Hippocampal formation (tissue), 2 donors: ENCODE data around the gene AUTS2.

Experiments
- DNase-seq, 2 donors: peaks; one replicate each; lab custom pipeline; 2025; lab: John Stamatoyannopoulos, UW

AUTS2 gene

GRCh38 chr7:70460562-70460961, 862.3 kb downstream of the AUTS2 start:
- no peak for DNase-seq

- DNase-seq: no peak
Measured at GRCh38 chr7:70463352-70463938, 865.2 kb downstream of the AUTS2 start.

GRCh38 chr7:70466725-70467364, 868.6 kb downstream of the AUTS2 start:
- no peak for DNase-seq

- no peak for DNase-seq
Measured at GRCh38 chr7:70470746-70471145, 872.5 kb downstream of the AUTS2 start.

- DNase-seq: no peak
Measured at GRCh38 chr7:70472601-70473237, 874.4 kb downstream of the AUTS2 start.

- DNase-seq: no peak
Measured at GRCh38 chr7:70474639-70475234, 876.5 kb downstream of the AUTS2 start.

DNA sequence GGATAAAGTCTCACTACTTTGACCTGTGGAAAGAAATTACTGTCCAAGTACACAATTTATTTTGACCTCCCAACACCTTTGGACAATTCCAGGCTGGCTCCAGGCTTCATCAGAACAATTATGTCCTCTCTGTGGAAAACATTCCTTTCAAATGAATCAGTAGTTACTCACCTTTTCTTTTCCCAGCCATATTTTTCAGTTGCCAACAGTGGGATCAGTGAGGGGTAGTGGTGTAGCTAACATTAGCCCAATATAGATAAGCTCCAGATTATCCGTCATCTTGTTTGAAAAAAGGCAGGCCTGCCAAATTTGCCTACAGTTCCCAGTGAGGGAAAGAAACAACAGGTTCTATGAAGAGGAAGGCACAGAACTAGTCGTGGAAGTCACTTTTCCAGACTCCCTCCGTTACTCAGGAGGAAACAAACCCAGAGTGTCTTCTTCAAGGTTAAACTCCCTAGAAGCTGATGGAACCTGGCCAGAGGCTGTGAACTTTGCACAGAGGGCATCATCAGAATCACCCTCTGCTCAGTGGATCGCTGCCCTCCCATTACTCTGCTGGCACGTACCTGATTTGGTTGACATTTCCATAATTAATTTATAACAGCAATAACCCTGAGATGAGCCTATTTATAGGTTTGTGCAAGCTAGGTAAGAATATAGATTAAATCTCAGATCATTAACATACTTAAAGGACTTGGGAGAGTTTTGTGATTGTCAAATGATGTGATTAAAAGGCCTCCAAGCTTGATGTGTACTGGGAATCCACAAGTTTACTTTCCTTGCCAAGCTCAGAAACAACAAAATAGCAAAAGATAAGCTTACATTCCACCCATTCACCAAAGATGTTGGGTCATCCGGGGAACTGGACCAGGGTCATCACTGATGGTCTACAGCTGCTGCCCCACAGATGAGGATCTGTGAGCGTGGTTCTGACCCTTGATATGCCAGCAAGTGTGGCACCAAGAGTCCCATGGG, 879.0 kb downstream of the AUTS2 start:
- DNase-seq: no peak

DNA sequence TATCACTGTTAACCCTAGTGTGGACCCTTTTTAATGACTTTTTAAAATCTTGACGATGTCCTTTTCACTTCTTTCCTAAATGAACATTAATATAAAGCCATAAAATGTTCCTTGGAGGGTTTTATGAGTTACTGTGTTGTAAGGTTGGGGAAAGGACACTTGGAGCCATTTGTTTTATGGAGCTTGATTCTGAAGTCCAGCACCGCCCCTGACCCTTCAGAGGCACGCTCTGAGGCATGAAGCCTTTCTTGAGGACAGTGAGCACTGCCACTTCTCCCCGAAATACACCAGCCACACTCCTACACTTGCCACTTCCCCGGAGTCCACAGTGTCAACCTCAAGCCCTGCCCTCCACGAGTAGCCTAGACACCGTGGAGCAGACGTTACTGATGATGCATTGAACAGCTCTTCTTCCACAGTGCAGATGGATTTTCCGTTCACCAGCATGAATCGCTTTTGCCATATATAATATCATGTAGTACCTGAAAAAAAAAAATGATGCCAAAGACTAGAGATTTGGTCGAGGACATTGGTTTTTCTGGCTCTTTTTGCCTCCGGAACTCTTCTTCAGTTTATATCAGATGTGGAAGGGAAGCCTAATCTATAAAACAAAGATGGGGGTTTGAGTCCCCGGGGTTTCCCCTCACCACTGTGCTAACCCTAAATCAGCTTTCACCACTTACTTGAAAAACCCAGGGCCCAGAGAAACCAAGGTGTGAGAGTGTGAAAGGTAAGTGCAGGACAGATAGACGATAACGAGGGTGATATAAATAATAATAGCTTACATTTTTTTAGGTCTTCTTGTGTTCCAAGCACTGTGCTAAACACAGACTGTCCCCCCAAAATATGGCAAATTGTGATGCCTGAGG, 881.1 kb downstream of the AUTS2 start:
- no peak for DNase-seq

GRCh38 chr7:70480927-70481569, 882.8 kb downstream of the AUTS2 start:
- no peak for DNase-seq

- DNase-seq: no peak
Measured at GRCh38 chr7:70481570-70482123, 883.4 kb downstream of the AUTS2 start.

- no peak for DNase-seq
Measured at GRCh38 chr7:70484255-70484654, 886.0 kb downstream of the AUTS2 start.

DNA sequence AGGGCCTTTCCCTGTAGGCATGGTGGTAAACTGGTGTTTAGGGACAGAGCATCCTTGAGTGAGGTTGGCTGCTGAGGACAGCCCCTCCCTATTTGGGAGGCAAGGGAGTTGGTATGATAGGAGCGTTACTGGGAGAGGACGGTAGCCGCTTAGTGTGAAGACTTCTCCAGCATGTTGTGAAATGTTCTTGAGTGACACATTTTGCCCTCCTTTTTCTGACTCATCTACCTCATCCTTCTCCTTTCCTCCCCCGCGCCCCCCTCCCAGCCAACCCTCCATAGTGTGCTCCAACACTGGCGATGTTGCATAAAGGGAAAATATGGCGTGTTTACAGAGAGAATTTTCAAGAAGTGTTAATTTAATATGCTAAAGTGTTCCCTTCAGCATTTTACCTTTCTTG, 888.7 kb downstream of the AUTS2 start:
- no peak for DNase-seq

DNA sequence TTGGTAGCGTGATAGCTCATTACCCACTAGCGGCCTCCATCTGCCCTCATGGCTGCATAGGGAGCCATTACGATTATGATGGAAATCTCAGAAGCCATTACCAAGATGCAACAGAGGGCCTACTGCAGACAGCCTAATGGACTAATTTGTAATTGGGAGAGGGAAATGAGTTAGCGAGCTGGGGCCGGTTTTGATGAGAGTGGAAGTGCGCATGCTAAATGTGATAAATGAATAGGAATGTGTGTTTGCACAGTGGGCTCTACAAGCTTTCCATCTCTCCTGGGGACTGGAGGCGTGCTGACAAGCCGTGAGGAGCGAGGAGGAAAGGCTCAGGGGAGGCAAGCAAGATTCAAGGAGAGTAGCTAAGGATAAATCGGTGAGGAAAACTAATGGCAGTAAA, 889.2 kb downstream of the AUTS2 start:
- no peak for DNase-seq

- DNase-seq: no peak
Measured at GRCh38 chr7:70487886-70488285, 889.6 kb downstream of the AUTS2 start.

- DNase-seq: no peak
Measured at GRCh38 chr7:70489813-70490212, 891.5 kb downstream of the AUTS2 start.

DNA sequence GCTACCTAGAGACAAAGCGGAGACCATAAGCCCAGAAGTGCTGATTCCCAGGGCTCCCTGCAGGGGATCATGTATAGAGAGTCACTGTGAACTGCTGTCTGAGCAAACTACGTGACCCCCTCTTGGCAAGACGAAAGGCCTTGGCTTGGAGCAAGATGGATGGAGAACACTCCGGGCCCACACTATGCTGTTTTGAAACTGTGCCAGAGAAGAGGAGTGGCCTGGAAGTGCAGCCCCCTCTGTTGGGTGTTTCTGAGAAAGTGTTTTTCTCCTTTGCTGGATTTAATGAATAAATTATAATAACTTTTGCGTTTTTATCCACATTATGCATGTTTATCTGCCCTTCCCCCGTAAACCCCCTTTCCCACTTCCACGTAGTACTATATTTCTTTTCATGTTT, 894.4 kb downstream of the AUTS2 start:
- no peak for DNase-seq

- no peak for DNase-seq
Measured at GRCh38 chr7:70494225-70495032, 896.2 kb downstream of the AUTS2 start.

DNA sequence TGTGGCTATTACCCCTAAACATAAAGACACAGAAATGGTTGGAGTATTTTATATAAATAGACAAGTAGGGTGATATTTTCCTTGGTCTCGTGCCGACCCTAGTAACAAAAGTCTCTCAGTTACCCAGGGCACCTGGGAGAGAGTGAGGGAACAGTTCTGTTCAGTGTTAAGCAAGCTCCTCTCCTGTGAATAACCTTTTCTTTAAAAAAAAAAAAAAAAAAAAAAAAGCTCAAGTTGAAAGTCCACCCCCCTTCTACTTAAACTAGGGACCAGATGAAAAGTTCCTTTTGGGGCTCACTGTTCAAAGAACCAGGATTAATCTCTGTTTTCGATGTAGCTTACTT, 896.7 kb downstream of the AUTS2 start:
- DNase-seq: no peak

DNA sequence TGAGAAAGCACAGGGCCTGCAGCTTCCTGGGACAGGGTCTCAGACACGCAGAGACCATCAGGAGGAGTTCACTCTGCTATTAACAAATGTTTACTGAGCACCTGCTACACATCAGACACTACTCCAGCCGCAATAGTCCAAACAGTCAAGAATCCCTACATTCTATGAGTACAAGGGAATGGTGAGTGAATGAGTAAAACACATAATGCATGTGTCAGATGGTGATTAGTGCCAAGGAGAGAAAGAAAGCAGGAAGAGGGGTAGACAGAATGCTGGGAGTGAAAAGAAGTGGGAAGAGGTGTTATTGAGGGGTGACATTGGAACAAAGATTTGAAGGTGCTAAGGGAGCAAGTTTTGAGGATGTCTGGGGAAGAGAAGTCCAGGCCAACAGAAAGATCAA, 899.5 kb downstream of the AUTS2 start:
- no peak for DNase-seq
